NCI-H526 treated with DMSO at 0.1 percent for 48 hours (cell line): Measurements from ENCODE around the gene DNM2.
A peak's percentile ranks its signal among the peaks of the same experiment; 100 is the strongest.
"Not testable (repeated sequence)": the region's sequence is repeated elsewhere in the genome, so short reads cannot be mapped to it uniquely, and the experiment has no call there.

Source experiments
- DNase-seq: peaks from one replicate; lab custom pipeline; 2025; lab: John Stamatoyannopoulos, UW

Gene DNM2

DNA sequence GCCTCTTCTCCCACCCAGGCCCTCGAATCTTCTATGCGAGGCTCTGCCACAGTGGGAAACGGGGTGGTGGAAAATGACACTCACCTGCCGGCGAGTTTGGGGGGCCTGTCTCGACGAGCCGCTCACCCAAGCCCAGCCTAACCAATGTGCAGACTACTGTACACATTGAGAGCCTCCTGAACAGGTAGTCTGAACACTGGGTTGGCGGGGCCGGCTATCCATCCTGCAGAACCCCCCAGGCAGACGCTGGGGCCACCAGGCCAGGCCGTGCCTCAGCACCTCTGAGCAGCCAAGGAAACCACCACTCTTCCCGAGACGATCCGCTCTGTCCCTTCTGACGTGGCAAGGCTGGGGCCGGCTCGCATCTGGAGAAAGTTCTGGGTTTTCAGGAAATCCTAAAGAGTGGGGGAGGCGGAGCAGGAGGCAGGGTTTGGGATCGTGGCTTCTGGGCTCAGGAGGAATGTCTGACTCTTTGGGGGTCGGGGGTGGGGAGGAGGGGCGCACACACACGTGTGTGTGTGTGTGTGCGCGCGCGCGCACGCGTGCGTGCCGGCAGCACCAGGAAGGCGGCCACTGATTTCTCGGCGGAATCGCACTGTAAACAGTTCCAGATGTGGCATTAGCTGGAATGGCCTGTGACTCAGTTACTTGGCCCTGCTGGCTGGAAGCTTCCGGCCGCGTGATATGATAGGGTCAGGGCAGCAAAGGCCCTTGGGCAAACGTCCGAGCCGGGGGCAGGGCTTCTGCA lies 99.6 kb downstream of the DNM2 start:
- no peak for DNase-seq

DNA sequence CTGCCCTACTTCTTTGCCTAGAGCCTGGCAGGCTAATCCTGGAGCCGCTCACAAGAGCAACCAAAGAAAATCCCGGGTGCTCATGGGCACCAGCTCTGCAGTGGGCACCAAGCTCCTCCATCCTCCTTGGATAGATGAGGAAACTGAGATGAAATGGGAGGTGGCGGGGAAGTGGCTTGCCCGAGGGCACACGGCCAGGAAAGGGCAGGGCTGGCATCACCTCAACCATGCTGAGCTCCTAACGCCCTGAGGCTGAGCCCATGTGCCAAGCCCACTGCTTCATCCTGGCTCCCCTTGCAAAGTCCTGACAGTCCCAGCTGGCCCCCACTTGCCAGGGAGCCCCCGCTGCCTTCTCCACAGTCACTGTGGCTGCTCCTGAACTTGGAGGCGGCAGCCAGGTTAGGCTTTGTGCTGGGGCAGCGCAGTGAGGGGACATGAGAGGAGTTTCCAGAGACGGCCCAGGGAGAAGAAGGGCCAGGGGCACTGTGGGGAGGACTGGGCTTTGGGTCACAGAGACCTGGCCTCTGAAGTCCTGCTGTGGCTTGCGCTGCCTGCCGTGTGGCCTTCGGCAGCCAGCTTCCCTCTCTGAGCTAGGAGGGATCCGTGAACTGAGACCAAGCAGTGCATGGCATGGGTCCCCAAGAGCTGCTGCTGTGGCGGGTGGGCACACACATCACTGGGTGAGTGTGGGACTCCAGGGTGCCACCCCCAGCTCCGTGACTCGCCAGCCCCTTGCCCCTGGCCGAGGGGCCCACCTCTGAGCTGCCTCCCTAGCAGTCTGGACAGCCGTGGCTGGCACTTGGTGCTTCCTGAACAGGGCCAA lies 100.6 kb downstream of the DNM2 start:
- DNase-seq = no peak

DNA sequence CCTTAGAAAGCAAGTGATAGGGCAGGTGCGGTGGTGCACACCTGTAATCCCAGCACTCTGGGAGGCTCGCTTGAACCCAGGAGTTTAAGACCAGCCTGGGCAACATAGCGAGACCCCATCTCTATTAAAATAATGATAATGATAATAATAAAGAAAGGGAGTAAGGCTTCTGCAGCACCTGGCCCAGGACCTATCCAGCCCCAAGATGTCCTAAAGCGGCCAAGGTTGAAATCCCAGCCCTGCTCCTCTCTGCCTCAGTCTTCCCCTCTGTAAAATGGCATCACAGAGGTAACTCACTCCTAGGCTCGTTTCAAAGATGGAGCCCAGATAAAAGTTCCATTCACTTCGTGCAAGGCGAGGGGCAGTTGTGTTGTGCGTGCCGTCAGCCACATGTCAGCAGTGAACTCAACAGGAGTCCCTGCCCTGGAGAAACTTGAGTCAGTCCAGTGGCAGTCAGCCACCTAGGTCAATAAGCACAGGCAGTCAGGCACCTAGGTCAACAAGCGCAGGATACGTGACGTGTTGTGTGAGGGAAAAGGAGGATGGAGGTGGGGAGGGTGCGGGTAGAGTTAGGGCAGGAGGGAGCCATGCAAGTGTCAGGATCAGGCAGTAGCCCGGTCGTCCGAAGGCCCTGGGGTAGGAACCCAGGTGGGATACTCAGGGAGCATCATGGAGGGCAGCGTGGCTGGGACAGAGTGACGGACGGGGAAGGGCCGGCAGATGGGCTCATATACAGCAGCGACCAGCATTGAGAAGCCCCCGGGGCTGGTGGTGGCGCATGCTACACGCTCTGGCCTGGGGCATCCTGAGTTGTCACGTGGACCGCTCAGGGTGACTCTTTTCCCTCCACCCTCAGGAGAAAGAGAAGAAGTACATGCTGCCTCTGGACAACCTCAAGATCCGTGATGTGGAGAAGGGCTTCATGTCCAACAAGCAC lies 101.5 kb downstream of the DNM2 start:
- no peak for DNase-seq

DNA sequence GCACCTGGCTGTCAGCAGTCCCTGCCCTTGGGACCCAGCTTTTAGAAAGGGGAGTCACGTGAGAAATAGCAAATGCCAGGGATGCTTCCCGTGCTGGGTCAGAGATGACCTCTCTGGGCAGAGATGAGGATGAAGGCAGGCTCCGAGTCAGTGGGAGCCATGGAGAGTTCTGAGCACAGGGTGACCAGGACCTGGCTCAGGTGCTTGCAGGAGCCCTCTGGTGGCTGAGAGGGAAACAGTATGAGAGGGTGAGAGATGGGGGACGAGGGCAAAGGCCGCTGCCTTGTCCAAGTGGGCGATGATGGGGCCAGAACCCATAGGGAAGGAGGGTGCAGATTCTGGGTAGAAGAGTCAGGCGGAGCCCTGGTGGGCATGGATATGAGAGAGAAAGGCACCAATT lies 102.3 kb downstream of the DNM2 start:
- DNase-seq = no peak

DNA sequence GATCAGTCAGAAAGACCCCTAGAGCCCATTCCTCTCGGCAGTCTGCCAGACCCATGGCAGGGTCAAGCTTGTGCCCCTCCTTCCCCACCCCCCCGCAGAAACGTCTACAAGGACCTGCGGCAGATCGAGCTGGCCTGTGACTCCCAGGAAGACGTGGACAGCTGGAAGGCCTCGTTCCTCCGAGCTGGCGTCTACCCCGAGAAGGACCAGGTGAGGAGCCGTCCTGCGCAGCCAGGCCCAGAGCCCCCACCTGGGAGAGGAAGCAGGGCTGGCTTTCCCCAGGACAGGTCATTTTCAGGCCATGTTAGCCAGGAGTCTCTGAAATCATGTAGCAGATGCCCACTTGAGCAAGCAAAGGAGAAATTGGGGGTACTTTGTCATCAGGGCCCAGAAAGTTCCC lies 105.8 kb downstream of the DNM2 start:
- DNase-seq = no peak

DNA sequence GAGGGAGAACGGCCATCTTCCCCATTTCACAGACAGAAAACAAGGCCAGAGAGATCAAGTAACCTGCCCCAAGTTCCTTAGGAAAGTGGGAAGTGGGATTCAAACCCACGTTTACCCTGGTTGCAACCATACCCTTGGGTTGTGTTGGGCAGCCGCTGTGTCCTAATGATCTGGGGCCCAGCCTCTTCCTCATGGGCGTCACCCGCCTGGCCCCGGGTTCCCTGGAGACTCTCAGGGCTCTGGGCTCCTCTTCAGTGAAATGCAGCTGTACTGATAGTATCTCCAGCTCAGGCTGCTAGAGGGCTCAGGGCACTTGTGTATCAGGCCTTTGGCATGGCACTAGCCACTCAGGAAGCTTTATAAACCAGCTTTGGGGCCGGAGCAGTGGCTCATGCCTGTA lies 108.4 kb downstream of the DNM2 start:
- no peak for DNase-seq

DNA sequence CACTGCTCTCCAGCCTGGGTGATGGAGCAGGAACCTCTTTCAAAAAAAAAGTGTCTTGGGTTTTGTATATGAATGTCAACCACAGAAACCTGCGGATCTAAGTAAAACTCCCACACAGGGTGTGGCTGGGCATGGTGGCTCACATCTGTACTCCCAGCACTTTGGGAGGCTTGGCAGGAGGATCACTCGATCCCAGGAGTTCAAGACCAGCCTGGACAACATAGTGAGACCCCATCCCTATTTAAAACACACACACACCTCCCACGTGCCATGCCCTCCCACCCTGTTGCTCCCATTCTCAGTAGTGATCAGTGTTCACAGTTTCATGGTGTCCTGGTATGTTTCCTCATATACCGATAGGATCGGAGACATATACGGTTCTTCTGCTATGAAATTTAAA lies 109.0 kb downstream of the DNM2 start:
- no peak for DNase-seq

DNA sequence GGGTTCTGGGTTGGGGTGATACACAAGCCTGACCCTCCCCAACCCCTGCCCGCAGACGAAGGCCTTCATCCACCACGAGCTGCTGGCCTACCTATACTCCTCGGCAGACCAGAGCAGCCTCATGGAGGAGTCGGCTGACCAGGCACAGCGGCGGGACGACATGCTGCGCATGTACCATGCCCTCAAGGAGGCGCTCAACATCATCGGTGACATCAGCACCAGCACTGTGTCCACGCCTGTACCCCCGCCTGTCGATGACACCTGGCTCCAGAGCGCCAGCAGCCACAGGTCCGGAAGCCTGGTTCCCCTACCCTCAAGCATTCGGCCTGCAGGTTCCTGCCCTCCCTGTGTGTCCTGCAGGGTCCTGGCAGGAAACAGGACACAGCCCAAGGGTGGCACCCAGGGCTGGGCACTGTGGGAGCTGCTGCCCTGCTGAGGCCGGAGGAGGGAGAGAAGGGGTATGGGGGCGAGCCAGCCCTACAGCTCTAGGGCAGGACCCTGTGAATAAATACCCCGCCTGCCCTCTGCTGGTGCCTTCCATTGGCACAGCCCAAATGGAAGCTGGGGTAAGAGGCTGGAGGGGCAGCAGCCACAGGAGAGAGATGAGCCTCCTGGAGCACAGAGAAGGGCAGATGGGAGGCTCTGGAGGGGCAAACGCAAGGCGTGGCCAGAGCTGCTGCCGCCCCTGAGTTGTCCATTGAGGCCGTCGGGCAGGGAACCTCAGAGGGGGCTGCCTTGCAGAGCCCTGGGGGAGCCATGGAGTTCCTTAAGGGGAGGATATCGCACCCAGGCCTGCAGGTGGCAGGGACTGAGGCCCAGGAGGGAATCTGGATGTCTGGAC lies 111.3 kb downstream of the DNM2 start:
- DNase-seq = no peak

DNA sequence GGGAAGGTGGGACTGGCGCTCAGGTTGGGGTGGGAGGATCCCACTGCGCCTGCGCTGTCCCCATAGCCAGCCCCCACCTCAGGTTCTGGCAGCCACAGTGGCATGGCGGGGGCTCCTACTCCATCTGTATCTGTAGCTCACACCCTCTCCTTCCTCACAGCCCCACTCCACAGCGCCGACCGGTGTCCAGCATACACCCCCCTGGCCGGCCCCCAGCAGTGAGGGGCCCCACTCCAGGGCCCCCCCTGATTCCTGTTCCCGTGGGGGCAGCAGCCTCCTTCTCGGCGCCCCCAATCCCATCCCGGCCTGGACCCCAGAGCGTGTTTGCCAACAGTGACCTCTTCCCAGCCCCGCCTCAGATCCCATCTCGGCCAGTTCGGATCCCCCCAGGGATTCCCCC lies 112.1 kb downstream of the DNM2 start:
- no peak for DNase-seq

DNA sequence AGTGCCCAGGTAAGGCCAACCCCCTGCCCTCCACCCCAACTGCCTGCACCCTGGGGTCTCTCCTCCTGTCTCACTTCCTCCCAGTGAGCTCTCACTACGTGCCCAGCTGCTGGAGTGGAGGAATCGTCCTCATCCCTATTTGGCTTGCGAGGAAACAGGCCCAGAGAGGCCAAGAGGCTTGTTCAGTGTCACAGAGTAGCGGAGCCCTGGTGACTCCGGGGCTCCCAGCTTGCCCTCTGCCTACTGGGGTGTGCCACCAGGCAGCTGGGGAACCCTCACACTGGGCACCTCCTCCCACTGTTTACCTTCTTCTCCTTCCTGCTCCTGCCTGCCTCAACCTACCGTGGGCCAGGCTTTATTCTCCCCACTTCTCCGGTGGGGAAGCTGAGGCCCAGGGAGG lies 112.5 kb downstream of the DNM2 start:
- DNase-seq = no peak

DNA sequence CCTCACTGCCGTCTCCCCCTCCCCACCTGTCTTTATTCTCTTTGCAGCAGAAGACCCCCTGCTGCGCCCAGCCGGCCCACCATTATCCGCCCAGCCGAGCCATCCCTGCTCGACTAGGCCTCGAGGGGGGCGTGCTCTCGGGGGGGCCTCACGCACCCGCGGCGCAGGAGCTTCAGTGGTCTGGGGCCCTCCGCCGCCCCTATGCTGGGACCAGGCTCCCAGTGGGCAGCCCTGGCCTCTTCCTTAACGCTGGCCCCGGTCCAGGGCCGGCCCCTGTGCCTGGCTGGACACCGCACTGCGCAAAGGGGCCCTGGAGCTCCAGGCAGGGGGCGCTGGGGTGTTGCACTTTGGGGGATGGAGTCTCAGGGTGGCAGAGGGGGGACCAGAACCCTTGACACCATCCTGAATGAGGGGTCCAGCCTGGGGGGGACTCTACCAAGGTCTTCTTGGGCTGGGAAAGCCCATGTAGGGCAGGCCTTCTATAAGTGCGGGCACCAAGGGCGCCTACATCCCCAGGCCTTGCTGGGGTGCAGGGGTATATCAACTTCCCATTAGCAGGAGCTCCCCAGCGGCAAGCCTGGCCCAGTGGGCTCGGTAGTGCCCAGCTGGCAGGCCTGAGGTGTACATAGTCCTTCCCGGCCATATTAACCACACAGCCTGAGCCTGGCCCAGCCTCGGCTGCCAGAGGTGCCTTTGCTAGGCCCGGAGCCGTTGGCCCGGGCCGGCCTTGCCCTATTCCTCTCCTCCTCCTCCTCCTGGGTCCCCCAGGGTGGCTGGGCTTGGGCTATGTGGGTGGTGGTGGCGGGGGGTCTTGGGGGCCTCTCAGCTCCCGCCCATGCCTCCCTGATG lies 113.3 kb downstream of the DNM2 start:
- no peak for DNase-seq

DNA sequence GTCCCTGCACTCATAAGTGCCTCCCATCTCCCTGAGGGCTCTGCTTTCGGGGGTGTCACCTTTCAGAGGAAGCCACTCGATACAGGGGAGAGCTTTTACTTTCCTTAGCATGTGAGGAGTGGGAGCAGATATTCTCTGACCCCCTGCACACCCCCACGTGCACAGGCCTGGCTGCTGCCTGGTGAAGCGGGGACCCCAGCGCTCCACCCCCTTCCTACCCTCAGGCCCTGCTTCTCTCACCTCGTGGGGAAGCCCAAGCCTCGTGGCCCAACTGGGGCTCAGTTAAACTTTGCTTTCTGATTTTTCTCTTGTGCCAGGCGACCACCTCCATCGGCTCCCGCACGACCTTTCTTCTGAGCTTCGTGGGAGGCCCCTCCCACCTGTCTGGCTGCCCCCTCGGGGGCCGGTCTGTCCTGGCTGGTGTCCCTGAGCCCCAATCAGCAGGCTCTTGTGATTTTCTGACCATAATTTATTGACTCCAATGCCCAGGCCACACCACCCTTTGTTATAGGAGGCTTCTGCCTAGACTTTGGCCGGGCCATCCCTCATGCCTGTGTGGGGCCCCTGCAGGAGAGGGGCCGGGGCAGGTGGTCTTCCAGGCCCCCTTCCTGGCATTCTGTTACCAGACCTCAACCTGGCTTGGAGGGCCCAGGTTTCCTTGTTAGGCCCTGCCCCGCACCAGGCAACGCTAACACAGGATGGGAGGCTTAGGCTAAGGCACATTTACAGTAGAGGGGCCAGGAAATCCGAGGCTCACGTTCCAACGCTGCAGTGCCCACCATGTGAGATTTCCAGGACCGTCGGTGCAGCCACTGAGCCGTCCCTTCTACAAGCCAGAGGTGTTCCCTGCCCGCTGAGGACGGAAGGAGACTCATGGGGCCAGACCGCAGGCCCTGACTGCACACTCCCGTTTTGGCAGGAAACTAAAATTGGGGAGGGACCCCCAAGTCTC lies 114.4 kb downstream of the DNM2 start:
- no peak for DNase-seq

DNA sequence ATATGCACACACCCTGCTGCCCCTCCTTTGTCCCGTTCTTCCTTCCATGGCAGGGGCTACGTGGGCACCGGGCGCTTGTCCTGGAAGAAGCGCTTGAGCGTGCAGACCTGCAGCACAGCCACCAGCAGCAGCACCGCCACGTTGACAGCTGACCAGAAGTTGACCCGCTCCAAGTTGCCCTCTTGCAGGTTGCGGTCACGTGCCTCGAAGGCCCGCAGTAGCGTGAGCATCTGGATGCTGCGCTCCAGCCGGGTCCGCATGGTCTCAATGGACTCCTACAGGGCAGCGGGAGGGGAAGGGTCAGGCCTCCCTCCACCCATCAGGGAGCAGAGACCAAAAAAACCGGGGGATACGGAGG lies 115.0 kb downstream of the DNM2 start:
- no peak for DNase-seq

DNA sequence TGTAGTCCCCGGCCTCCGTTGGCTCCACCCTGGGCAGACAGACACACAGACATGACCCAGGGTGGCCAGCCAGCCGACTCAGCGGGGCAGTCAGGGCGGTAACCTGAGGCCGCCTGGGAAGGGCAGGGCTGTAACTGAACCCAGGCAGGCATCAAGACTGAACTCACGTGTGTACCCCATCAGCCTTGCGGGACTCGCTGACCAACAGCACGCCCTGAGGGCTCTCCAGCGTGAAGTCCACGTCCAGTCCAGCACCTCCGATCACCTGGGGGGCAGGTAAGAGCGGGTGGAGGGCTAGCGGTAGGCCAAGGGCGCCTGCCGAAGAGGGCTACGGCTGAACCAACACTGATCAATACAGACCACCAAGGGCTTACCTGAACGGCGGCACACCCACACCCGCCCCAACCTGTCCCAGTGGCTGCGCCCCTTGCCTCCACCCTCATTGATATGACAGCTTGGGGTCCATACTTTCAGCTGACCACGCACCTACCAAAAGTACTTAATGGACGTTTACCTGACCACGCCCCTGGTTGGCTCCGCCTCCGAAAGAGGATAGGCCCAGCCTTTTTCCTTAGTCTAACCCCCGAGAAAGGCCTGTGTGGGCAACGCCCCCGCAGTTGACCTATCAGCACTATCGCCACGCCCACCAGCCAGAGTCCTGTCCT lies 117.3 kb downstream of the DNM2 start:
- DNase-seq = no peak

DNA sequence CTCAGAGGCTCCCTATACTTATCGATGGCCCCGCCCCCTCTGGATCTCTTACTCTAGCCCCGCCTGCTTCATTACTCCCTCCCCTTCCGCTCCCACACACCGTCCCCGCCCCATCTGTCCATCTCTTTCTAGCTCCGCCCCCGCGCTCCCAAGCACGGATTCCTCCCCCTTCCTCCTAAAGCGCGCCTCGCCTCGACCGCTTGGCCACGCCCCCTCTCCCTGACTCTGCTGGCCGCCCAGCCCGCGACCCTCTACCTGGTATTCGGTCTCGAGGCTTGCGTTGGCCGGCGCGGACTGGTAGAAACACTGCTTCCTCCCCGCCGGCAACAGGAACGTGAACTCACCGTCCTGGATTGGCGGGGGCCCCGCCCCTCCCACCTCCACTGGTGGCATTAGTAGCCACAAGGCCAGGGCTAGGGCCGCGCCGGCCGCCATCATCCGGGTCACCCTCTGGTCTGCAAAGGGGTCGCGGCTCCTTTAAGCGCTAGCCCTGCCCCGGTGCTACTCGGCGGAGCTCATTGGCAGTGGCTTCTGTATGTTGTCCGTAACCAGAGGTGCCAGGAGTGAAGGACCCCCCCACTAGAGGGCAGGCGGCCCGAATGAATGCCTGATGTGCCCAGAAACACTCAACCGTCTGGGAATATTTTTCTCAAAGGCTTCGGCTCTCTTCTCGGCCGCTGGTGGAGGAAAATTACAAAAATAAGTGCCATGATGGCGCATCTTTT lies 118.0 kb downstream of the DNM2 start, which contains the start of gene TMED1:
TSS of gene TMED1 (minus strand) at position 459 of the 725 bp plus-strand sequence. CDS start at position 438, 21 bp downstream.
- peak; percentile 95 for DNase-seq

DNA sequence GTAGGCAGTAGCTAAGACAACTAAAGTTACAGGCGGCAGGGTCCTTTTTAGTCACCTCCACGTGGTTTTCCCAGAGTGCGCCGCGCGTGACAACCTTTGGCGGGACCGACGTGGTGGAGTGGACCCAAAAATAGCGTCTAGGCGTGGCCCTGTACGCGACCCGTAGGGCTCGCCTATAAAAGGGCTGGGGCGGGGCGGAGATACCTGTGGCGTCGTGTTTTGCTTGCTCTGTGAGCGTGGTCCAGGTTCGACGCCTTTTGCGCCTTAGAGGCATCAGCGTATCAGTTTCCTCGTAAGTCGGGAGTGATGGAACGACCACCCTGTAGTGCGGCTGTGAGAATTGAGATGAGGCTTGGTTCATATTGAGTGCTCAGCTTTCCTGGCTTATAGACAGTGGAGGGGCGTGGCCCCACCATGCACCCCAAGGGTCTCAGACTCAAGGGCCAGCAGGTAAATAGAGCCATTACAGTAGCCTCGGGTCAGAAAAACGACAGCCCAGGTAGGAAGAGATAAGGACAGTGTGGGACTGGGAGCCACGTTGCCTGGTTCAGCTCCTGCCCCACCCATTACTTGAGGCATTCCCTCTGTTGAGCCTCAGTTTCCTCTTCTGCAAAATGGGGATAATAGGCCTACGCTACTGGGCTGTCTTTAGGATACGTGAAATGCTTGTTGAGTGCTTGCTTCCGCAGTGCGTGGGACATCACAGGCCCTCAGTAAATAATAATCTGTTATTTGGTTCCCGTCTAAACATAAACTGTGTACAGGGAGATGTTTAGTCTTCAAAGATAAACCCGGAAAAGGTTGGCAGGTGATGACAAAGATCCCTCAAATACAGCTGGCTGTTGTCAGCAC lies 118.8 kb downstream of the DNM2 start:
- no peak for DNase-seq

DNA sequence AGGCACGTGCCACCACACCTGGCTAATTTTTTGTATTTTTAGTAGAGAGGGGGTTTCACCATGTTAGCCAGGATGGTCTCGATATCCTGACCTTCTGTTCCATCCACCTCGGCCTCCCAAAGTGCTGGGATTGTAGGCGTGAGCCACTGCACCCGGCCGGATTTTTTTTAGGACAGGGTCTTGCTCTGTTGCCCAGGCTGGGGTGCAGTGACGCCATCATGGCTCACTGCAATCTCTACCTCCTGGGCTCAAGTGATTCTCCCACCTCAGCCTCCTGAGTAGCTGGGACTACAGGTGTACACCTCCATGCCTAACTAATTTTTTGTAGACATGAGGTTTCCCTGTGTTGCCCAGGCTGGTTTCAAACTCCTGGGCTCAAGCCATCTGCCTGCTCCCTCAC lies 119.8 kb downstream of the DNM2 start:
- DNase-seq = not testable (repeated sequence)
